ENCODE data around the gene FKBP3.
"Not testable (repeated sequence)": the region's sequence is repeated elsewhere in the genome, so short reads cannot be mapped to it uniquely, and the experiment has no call there.

FKBP3 gene

GRCh38 chr14:45134051-45134958, at the start of gene FKBP3:
TSS of gene FKBP3 (minus strand) at chr14:45134481. CDS start at chr14:45134456, 25 bp downstream.
- Histone ChIP-seq H3K4me1 (ENCODE audit: insufficient read depth, low read length) (peaks cover 3% of the 10 kb centered on the region; the same call in 1 of the 2 replicates), H3K27me3 (ENCODE audit: insufficient read depth, low read length) (no peaks in the 10 kb centered on the region), H3K36me3 (ENCODE audit: insufficient read depth, low read depth, low read length) (peaks cover 18% of the 10 kb centered on the region), H3K9ac (ENCODE audit: low read depth, low read length) (peak within 1 kb of the TSS; percentile 97), H3K9me3 (ENCODE audit: insufficient read depth, low read depth, low read length) (no peaks in the 10 kb centered on the region), H3K27ac (ENCODE audit: low read length) (peak within 1 kb of the TSS; percentile 75), H3K4me3 (ENCODE audit: low read length) (peak within 1 kb of the TSS; percentile 83)

GRCh38 chr14:45181806-45182205, 47.5 kb upstream of the FKBP3 start:
- H3K4me1 ChIP-seq (ENCODE audit: insufficient read depth, low read length) = no peaks in the 10 kb centered on the region
- no peak overlapping the region for H3K9ac ChIP-seq (ENCODE audit: low read depth, low read length)
- no peak overlapping the region for H3K27ac ChIP-seq (ENCODE audit: low read length)
- no peaks in the 10 kb centered on the region for H3K27me3 ChIP-seq (ENCODE audit: insufficient read depth, low read length)
- no peaks in the 10 kb centered on the region for H3K9me3 ChIP-seq (ENCODE audit: insufficient read depth, low read depth, low read length)
- no peaks in the 10 kb centered on the region for H3K36me3 ChIP-seq (ENCODE audit: insufficient read depth, low read depth, low read length)
- H3K4me3 ChIP-seq (ENCODE audit: low read length) = no peak overlapping the region

- no peak overlapping the region for H3K27ac ChIP-seq (ENCODE audit: low read length)
- no peaks in the 10 kb centered on the region for H3K36me3 ChIP-seq (ENCODE audit: insufficient read depth, low read depth, low read length)
- H3K27me3 ChIP-seq (ENCODE audit: insufficient read depth, low read length) = no peaks in the 10 kb centered on the region
- no peak overlapping the region for H3K9ac ChIP-seq (ENCODE audit: low read depth, low read length)
- H3K4me3 ChIP-seq (ENCODE audit: low read length) = no peak overlapping the region
- H3K4me1 ChIP-seq (ENCODE audit: insufficient read depth, low read length) = no peaks in the 10 kb centered on the region
- H3K9me3 ChIP-seq (ENCODE audit: insufficient read depth, low read depth, low read length) = no peaks in the 10 kb centered on the region
Measured at GRCh38 chr14:45181329-45181728, 47.0 kb upstream of the FKBP3 start.

GRCh38 chr14:45177076-45177475, 42.8 kb upstream of the FKBP3 start:
- no peaks in the 10 kb centered on the region for H3K27me3 ChIP-seq (ENCODE audit: insufficient read depth, low read length)

GRCh38 chr14:45169906-45170305, 35.6 kb upstream of the FKBP3 start:
- Histone ChIP-seq H3K4me3 (ENCODE audit: low read length) (no peak overlapping the region), H3K27ac (ENCODE audit: low read length) (no peak overlapping the region), H3K36me3 (ENCODE audit: insufficient read depth, low read depth, low read length) (peaks cover 29% of the 10 kb centered on the region), H3K4me1 (ENCODE audit: insufficient read depth, low read length) (no peaks in the 10 kb centered on the region), H3K27me3 (ENCODE audit: insufficient read depth, low read length) (no peaks in the 10 kb centered on the region), H3K9me3 (ENCODE audit: insufficient read depth, low read depth, low read length) (no peaks in the 10 kb centered on the region), H3K9ac (ENCODE audit: low read depth, low read length) (no peak overlapping the region)

More at GRCh38 chr14:45177076-45177475, 42.8 kb upstream of the FKBP3 start:
- Histone ChIP-seq H3K36me3 (ENCODE audit: insufficient read depth, low read depth, low read length) (peaks cover 6% of the 10 kb centered on the region; the same call in 1 of the 2 replicates), H3K4me1 (ENCODE audit: insufficient read depth, low read length) (no peaks in the 10 kb centered on the region), H3K4me3 (ENCODE audit: low read length) (no peak overlapping the region), H3K9me3 (ENCODE audit: insufficient read depth, low read depth, low read length) (no peaks in the 10 kb centered on the region), H3K27ac (ENCODE audit: low read length) (no peak overlapping the region), H3K9ac (ENCODE audit: low read depth, low read length) (no peak overlapping the region)

GRCh38 chr14:45156067-45156466, 21.8 kb upstream of the FKBP3 start:
- Histone ChIP-seq H3K27me3 (ENCODE audit: insufficient read depth, low read length) (no peaks in the 10 kb centered on the region), H3K9ac (ENCODE audit: low read depth, low read length) (no peak overlapping the region), H3K27ac (ENCODE audit: low read length) (no peak overlapping the region), H3K9me3 (ENCODE audit: insufficient read depth, low read depth, low read length) (no peaks in the 10 kb centered on the region), H3K4me1 (ENCODE audit: insufficient read depth, low read length) (no peaks in the 10 kb centered on the region), H3K4me3 (ENCODE audit: low read length) (no peak overlapping the region), H3K36me3 (ENCODE audit: insufficient read depth, low read depth, low read length) (peaks cover 16% of the 10 kb centered on the region; the same call in 1 of the 2 replicates)

- H3K36me3 ChIP-seq (ENCODE audit: insufficient read depth, low read depth, low read length) = peaks cover 11% of the 10 kb centered on the region
- no peak overlapping the region for H3K27ac ChIP-seq (ENCODE audit: low read length)
- no peaks in the 10 kb centered on the region for H3K27me3 ChIP-seq (ENCODE audit: insufficient read depth, low read length)
- no peaks in the 10 kb centered on the region for H3K9me3 ChIP-seq (ENCODE audit: insufficient read depth, low read depth, low read length)
- peaks cover 7% of the 10 kb centered on the region; the same call in 1 of the 2 replicates for H3K4me1 ChIP-seq (ENCODE audit: insufficient read depth, low read length)
- no peak overlapping the region for H3K9ac ChIP-seq (ENCODE audit: low read depth, low read length)
- no peak overlapping the region for H3K4me3 ChIP-seq (ENCODE audit: low read length)
Measured at GRCh38 chr14:45150386-45150890, 16.2 kb upstream of the FKBP3 start.

- H3K27ac ChIP-seq (ENCODE audit: low read length) = no peak overlapping the region
Measured at GRCh38 chr14:45149602-45150001, 15.3 kb upstream of the FKBP3 start.

GRCh38 chr14:45145214-45145613, 10.9 kb upstream of the FKBP3 start:
- Histone ChIP-seq H3K4me1 (ENCODE audit: insufficient read depth, low read length) (0 out of 2 replicates have a peak, but pooled peaks cover 3% of the 10 kb centered on the region), H3K4me3 (ENCODE audit: low read length) (no peak overlapping the region), H3K27ac (ENCODE audit: low read length) (no peak overlapping the region), H3K9me3 (ENCODE audit: insufficient read depth, low read depth, low read length) (no peaks in the 10 kb centered on the region), H3K36me3 (ENCODE audit: insufficient read depth, low read depth, low read length) (peaks cover 17% of the 10 kb centered on the region), H3K9ac (ENCODE audit: low read depth, low read length) (no peak overlapping the region), H3K27me3 (ENCODE audit: insufficient read depth, low read length) (no peaks in the 10 kb centered on the region)

More at GRCh38 chr14:45149602-45150001, 15.3 kb upstream of the FKBP3 start:
- no peak overlapping the region for H3K4me3 ChIP-seq (ENCODE audit: low read length)
- no peak overlapping the region for H3K9ac ChIP-seq (ENCODE audit: low read depth, low read length)
- peaks cover 19% of the 10 kb centered on the region for H3K36me3 ChIP-seq (ENCODE audit: insufficient read depth, low read depth, low read length)
- H3K27me3 ChIP-seq (ENCODE audit: insufficient read depth, low read length) = no peaks in the 10 kb centered on the region
- no peaks in the 10 kb centered on the region for H3K9me3 ChIP-seq (ENCODE audit: insufficient read depth, low read depth, low read length)
- H3K4me1 ChIP-seq (ENCODE audit: insufficient read depth, low read length) = peaks cover 7% of the 10 kb centered on the region; the same call in 1 of the 2 replicates

- Histone ChIP-seq H3K4me3 (ENCODE audit: low read length) (no peak overlapping the region), H3K27ac (ENCODE audit: low read length) (no peak overlapping the region), H3K27me3 (ENCODE audit: insufficient read depth, low read length) (no peaks in the 10 kb centered on the region), H3K9ac (ENCODE audit: low read depth, low read length) (no peak overlapping the region), H3K4me1 (ENCODE audit: insufficient read depth, low read length) (0 out of 2 replicates have a peak, but pooled peaks cover 3% of the 10 kb centered on the region), H3K9me3 (ENCODE audit: insufficient read depth, low read depth, low read length) (no peaks in the 10 kb centered on the region), H3K36me3 (ENCODE audit: insufficient read depth, low read depth, low read length) (peaks cover 13% of the 10 kb centered on the region)
Measured at GRCh38 chr14:45144658-45145057, 10.4 kb upstream of the FKBP3 start.

- not testable (repeated sequence) for H3K27ac ChIP-seq (ENCODE audit: low read length); H3K9me3 ChIP-seq (ENCODE audit: insufficient read depth, low read depth, low read length); H3K9ac ChIP-seq (ENCODE audit: low read depth, low read length); H3K4me3 ChIP-seq (ENCODE audit: low read length); H3K27me3 ChIP-seq (ENCODE audit: insufficient read depth, low read length); H3K4me1 ChIP-seq (ENCODE audit: insufficient read depth, low read length)
- H3K36me3 ChIP-seq (ENCODE audit: insufficient read depth, low read depth, low read length) = peaks cover 12% of the 10 kb centered on the region; the same call in 1 of the 2 replicates
Measured at GRCh38 chr14:45142083-45142482, 7.8 kb upstream of the FKBP3 start.
